RWPE2 (cell line): ENCODE data around the gene RAB35.

Experiments
- ATAC-seq: fragments of 200-7000 bp; cut with Tn5 transposase; 3 replicates; pipeline ENCODE4 v1.9.1; 2021; ENCODE audit warnings: low read depth
- DNase-seq: peaks from one replicate; pipeline ENCODE4 v3.0.0-alpha.2; 2020; ENCODE audit warnings: low spot score
- H3K27ac ChIP-seq: fragments of 450-650 bp; 2 replicates; pipeline ENCODE4 v1.5.1; 2017; ENCODE audit warnings: mild to moderate bottlenecking; ENCODE audit not compliant: poor library complexity, severe bottlenecking
- H3K27me3 ChIP-seq: fragments of 250-450 bp; sonication (Bioruptor Pico); 2 replicates; pipeline ENCODE4 v1.5.1; 2021; ENCODE audit warnings: mild to moderate bottlenecking, moderate library complexity; ENCODE audit not compliant: insufficient read depth, poor library complexity, severe bottlenecking
- H3K36me3 ChIP-seq: fragments of 250-450 bp; sonication (Bioruptor Pico); 2 replicates; pipeline ENCODE4 v1.5.1; 2020; ENCODE audit warnings: low read depth, mild to moderate bottlenecking, moderate library complexity
- H3K4me1 ChIP-seq: fragments of 250-450 bp; sonication (Bioruptor Pico); 2 replicates; pipeline ENCODE4 v1.5.1; 2021; ENCODE audit warnings: mild to moderate bottlenecking, moderate library complexity; ENCODE audit not compliant: insufficient read depth, poor library complexity, severe bottlenecking
- H3K4me3 ChIP-seq: fragments of 250-450 bp; sonication (Bioruptor Pico); 2 replicates; pipeline ENCODE4 v1.5.1; 2021; ENCODE audit warnings: mild to moderate bottlenecking, moderate library complexity; ENCODE audit not compliant: severe bottlenecking
- H3K9me3 ChIP-seq: fragments of 250-450 bp; sonication (Bioruptor Pico); 2 replicates; pipeline ENCODE4 v1.5.1; 2021; ENCODE audit warnings: mild to moderate bottlenecking, moderate library complexity; ENCODE audit not compliant: severe bottlenecking
- TF ChIP-seq, protein P1 (sequence below): fragments of 450-650 bp; IDR thresholded peaks from one replicate; pipeline ENCODE4 v1.5.1; 2017; ENCODE audit warnings: mild to moderate bottlenecking, moderate library complexity; ENCODE audit not compliant: poor library complexity, severe bottlenecking

The RAB35 gene

DNA sequence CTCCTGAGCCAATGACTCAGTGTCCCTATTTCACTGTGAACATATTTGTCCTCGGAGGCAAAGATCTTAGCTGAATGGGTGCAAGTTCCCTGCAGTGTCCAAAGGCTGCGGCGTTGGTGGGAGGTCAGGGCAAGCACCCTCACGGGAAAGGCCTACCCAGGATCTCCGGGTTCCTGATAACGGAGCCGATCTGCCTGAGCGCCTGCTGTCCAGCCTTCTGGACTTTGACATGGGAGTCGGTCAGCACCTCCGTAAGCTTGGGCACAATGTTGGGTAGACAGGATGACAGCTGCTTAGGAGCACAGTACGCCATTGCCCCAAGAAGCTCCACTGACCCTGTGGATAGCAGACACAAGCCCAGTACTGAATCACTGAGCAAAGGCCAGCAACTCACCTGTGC is 31.5 kb upstream of the RAB35 start:
- Histone ChIP-seq H3K27ac (no peak overlapping the region), H3K36me3 (peaks cover 91% of the 10 kb centered on the region), H3K4me3 (no peak overlapping the region), H3K4me1 (no peaks in the 10 kb centered on the region), H3K9me3 (no peaks in the 10 kb centered on the region), H3K27me3 (no peaks in the 10 kb centered on the region)
- no peak for DNase-seq
- TF ChIP-seq, protein P1, sequence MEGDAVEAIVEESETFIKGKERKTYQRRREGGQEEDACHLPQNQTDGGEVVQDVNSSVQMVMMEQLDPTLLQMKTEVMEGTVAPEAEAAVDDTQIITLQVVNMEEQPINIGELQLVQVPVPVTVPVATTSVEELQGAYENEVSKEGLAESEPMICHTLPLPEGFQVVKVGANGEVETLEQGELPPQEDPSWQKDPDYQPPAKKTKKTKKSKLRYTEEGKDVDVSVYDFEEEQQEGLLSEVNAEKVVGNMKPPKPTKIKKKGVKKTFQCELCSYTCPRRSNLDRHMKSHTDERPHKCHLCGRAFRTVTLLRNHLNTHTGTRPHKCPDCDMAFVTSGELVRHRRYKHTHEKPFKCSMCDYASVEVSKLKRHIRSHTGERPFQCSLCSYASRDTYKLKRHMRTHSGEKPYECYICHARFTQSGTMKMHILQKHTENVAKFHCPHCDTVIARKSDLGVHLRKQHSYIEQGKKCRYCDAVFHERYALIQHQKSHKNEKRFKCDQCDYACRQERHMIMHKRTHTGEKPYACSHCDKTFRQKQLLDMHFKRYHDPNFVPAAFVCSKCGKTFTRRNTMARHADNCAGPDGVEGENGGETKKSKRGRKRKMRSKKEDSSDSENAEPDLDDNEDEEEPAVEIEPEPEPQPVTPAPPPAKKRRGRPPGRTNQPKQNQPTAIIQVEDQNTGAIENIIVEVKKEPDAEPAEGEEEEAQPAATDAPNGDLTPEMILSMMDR: no peak
- ATAC-seq: no peak

- no peak overlapping the region for H3K27ac ChIP-seq
- H3K36me3 ChIP-seq: peaks cover 100% of the 10 kb centered on the region
- H3K27me3 ChIP-seq: no peaks in the 10 kb centered on the region
- no peaks in the 10 kb centered on the region for H3K4me1 ChIP-seq
- TF ChIP-seq, protein P1: no peak
- DNase-seq: no peak
- H3K4me3 ChIP-seq: no peak overlapping the region
- no peak for ATAC-seq
- no peaks in the 10 kb centered on the region for H3K9me3 ChIP-seq
Measured at GRCh38 chr12:120145164-120145563, 28.6 kb upstream of the RAB35 start.

DNA sequence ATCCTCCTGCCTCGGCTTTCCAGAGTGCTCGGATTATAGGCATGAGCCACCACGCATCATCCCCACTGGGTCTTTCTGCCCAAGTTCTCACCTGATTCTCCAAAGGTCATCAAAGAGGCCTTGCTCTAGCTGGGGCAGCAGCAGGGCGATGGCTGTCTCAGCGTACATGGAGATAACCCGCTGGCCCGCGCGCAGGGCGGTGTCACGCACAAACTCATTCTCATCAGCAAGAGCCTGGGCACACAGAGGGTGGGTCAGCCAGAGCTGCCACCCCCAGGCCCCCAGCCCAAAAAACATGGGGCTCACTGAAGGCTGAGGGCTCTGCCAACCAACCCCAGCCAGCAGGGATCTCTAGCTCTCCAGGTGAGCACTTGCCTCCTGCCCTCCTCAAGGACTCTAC is 27.7 kb upstream of the RAB35 start:
- H3K36me3 ChIP-seq: peaks cover 98% of the 10 kb centered on the region
- no peak for ATAC-seq
- no peaks in the 10 kb centered on the region for H3K9me3 ChIP-seq
- H3K4me1 ChIP-seq: no peaks in the 10 kb centered on the region
- no peak for DNase-seq
- H3K27me3 ChIP-seq: no peaks in the 10 kb centered on the region
- no peak overlapping the region for H3K4me3 ChIP-seq
- H3K27ac ChIP-seq: no peak overlapping the region
- TF ChIP-seq, protein P1: no peak

GRCh38 chr12:120142231-120142877 is 25.8 kb upstream of the RAB35 start:
- no peak; the same call in 2 of the 3 replicates for ATAC-seq
- no peaks in the 10 kb centered on the region for H3K27me3 ChIP-seq
- no peaks in the 10 kb centered on the region for H3K9me3 ChIP-seq
- no peak overlapping the region for H3K4me3 ChIP-seq
- DNase-seq: no peak
- H3K27ac ChIP-seq: no peak overlapping the region
- peaks cover 98% of the 10 kb centered on the region for H3K36me3 ChIP-seq
- H3K4me1 ChIP-seq: no peaks in the 10 kb centered on the region
- TF ChIP-seq, protein P1: no peak

- no peak for ATAC-seq
- H3K9me3 ChIP-seq: no peaks in the 10 kb centered on the region
- no peak for DNase-seq
- TF ChIP-seq, protein P1: no peak
- no peaks in the 10 kb centered on the region for H3K27me3 ChIP-seq
- H3K36me3 ChIP-seq: peaks cover 98% of the 10 kb centered on the region
- no peak overlapping the region for H3K27ac ChIP-seq
- H3K4me3 ChIP-seq: no peak overlapping the region
- H3K4me1 ChIP-seq: no peaks in the 10 kb centered on the region
Measured at GRCh38 chr12:120141336-120141735, 24.8 kb upstream of the RAB35 start.
